NB4 (cell line): ENCODE results near the gene PDE4D.

Experiments
- POLR2A ChIP-seq: IDR thresholded peaks from 2 replicates; pipeline ENCODE4 v1.6.1; 2011; ENCODE audit warnings: mild to moderate bottlenecking; ENCODE audit not compliant: insufficient read length; ENCODE audit errors: extremely low read depth
- TF ChIP-seq, protein P1 (sequence below): IDR thresholded peaks from one replicate; pipeline ENCODE4 v1.5.1; 2012; ENCODE audit warnings: low read depth, low read length

DNA sequence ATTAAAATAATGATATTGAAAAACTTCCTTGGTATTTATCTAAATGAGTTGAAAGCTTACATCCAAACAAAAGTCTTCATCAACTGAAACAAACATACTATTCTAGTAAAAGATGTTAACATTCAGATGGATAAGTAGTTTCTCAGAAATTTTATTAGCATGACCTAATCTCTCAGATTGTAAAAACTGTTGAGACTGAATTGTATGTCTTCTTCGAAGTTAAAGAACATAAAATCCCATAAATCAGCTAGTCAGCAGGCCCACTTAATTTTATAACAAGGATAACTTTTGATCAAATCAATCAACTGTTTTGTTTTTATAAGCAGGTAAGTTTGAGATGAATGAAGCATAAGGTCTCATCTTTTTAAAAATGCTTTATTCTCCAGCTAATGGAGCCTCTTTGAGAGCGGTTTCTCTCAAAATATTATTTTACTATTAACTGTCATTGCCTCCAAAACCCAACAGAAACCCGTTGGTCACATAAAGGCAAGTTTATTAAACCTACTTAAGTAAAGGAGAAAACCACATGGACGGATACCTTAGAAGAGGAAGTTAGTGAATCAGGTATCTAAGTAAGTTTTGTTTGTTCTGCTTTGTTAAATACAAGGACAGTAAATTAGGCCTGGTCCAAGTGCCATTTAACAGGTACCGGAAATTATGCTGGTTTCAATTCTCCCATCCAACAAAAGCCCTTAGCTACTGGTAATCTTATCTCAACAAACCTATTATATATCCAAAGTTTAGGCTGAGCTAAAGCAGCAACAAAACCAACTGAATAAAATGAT is 457.0 kb downstream of the PDE4D start:
- TF ChIP-seq, protein P1, sequence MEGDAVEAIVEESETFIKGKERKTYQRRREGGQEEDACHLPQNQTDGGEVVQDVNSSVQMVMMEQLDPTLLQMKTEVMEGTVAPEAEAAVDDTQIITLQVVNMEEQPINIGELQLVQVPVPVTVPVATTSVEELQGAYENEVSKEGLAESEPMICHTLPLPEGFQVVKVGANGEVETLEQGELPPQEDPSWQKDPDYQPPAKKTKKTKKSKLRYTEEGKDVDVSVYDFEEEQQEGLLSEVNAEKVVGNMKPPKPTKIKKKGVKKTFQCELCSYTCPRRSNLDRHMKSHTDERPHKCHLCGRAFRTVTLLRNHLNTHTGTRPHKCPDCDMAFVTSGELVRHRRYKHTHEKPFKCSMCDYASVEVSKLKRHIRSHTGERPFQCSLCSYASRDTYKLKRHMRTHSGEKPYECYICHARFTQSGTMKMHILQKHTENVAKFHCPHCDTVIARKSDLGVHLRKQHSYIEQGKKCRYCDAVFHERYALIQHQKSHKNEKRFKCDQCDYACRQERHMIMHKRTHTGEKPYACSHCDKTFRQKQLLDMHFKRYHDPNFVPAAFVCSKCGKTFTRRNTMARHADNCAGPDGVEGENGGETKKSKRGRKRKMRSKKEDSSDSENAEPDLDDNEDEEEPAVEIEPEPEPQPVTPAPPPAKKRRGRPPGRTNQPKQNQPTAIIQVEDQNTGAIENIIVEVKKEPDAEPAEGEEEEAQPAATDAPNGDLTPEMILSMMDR, result no peak
- TF ChIP-seq POLR2A, result no peak
